ENCODE measurements around the gene SYCP2.

The SYCP2 gene

DNA sequence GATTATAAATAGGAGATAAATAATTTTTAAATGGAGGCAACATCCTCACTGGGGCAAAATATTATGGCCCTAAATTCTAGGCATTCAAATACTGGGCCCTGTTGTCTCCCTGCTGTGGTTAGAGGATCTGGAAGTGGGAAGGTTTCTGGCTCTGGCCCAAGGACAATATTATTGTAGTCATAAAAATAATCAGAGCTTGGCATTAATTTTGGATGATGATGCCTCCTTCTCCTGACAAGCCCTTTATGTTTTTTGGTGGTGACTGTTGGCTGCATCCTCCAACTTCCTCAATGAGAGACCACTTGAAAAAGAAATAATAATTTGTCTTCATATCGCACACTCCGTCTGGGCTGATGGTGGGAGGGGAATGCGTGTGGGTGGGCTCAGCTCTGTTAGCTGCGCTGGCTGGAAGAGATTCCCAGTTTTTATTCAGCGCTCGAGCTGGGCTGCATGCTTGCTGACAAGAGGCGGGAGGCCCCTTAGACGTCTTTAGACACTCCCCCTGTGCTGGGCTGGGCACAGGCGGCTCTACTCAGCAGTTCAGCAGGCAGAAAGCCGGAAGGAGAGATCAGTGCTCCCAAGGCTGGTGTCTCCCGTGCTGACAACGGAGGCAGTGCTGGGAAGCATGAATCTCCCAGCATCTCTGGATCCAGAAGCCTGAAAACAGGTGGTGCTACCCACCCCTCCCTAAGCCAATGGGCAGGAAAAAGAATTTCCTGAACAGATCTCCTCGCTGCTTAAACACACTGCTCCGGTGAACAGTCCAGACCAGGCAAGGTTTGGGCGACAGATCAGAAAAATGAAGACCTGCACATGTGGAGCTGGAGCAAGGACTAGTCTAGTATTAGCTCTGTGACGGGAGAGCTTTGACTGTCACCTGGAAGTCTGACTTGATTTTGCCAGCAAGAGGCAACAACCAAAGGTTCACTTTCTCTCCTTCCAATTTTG, 97.7 kb downstream of the SYCP2 start:
- DNase-seq (ENCODE audit: low read depth): peak; percentile 15

DNA sequence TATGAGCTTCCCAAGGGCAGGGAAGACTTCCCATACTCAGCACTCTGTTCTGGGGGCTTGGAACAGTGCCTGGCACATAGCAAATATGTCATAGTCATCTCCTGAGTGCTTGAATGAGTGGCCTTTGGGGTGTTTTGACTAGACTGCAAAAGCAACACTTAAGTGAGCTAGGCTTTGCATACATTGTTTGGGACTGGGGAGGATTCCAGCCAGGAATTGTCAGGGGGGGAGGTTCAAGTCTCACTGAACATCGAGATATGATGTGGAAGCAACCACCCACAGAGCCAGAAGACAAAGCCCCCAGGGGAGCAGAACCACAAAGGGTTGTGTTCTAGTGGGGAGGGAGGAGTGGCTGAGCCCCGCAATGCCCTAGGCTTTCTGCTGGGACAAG, 98.4 kb downstream of the SYCP2 start:
- DNase-seq (ENCODE audit: low read depth): no peak

DNA sequence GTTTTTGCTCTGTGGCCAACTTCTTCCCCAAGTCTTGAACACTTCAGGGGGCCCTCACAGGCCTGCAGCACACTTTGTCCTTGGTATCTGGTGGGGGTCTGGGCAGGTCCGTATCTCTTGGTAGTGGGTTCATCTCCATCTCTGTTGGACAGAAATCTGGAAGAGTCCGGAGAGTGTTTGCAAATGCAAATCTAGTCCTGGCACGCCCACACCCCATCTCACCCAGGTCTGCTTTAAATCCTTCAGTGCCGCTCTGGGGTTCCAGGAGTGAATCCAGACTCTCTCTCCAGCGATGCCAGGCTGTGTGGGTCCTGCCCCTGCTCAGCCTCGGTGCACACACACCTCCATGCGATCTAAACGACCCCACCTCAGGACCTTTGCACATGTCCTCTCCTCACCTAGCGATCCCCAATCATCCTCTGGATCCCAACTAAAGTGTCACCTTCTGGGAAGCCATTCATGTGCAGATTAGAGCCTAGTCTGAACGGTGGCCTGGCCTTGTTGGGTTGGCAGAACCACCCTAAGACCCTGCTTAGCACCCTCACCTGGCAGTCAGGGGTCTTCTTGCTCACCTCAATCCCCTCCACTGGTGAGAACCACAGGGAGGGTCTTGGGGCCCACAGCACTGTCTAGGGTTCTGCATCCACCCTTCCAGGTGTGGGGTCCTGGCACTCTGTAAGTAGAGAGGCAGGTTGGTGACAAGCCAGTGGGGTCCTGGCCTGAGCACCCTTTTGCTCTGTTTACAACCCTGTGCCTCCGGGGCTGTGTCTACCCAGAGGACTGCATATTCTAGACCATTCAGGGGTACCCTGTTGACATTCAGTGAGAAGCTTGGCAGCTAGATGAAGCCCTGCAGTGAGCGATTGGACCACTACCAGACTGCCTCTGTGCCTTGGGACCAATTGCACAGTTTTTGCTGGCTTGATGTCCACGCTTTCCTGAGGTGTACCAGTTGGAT, 100.8 kb downstream of the SYCP2 start:
- no peak for DNase-seq (ENCODE audit: low read depth)

DNA sequence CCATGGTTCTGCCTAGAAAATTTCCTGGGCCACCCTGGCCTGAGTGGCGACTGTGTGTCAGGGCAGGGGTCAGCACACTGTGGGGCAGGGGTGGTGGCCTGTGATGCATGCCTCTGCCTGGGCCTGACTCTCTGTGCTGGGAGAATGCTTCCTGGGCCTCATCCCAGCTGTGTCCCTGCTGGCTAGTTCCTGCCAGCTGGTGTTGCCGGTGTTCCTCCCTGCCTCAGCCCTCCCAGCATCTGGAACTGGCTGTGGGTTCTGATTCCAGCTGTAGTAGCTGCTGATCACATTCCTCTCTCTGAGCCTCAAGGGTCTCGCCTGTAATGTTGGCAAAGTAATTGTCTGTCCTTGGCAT, 101.5 kb downstream of the SYCP2 start:
- no peak for DNase-seq (ENCODE audit: low read depth)

DNA sequence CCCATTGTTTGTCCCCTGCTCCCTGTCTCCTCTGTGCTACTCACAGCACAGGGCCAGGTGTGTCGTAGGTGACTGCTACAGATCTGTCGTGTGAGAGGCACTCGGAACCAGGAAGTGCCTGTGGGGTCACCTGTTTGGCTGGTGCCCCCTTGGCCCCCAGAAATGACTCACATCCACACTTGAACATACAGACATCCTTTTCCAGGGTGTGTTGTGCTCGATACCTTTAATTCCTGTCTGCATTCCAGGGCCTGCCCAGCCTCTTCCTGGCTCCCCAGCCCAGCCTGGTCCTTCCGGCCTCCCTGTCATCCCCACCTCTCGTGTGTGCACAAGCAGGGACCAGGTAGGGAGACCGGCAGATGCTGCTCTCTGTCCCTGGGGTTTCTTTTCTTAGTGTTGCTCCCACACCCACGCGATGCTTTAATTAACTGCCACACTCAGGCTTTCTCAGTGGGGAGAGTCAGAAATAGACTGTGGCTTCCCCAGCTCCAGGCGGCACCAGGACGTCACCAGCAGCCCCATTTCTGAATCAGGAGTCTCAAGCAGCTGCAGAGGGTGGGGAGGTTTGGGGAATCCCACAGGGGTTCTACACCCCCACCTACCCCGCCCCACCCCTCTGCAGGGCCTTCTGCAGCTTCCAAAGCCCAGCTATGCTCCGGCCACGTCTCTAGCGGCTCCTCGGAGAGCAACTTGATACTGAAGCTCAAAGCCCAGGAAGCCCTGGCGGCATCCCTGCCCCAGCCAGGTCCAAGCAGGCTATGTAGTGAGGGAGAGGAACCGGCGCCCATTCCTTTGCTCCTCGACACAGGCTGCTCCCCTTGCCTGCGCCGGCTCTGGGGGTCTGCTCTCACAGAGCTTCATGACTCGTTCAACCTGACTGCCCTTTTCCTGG, 102.2 kb downstream of the SYCP2 start:
- DNase-seq (ENCODE audit: low read depth): no peak

DNA sequence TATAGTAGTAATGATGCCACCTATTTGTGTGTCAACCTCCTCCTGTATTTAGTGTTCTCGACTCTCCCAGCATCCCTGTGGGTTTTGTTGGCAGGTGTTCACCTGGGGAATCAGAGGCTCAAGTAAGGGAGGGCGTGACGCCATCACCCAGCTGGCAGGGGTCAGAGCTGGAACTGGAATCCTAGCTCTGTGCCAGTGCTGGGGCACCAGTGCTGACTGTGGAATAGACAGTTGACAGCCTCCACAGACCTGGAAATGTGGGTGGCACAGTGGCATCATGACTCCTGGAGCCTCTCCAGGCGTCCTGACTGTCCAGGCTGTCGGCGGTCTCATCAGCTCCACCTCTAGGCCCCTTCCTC, 102.8 kb downstream of the SYCP2 start:
- no peak for DNase-seq (ENCODE audit: low read depth)

DNA sequence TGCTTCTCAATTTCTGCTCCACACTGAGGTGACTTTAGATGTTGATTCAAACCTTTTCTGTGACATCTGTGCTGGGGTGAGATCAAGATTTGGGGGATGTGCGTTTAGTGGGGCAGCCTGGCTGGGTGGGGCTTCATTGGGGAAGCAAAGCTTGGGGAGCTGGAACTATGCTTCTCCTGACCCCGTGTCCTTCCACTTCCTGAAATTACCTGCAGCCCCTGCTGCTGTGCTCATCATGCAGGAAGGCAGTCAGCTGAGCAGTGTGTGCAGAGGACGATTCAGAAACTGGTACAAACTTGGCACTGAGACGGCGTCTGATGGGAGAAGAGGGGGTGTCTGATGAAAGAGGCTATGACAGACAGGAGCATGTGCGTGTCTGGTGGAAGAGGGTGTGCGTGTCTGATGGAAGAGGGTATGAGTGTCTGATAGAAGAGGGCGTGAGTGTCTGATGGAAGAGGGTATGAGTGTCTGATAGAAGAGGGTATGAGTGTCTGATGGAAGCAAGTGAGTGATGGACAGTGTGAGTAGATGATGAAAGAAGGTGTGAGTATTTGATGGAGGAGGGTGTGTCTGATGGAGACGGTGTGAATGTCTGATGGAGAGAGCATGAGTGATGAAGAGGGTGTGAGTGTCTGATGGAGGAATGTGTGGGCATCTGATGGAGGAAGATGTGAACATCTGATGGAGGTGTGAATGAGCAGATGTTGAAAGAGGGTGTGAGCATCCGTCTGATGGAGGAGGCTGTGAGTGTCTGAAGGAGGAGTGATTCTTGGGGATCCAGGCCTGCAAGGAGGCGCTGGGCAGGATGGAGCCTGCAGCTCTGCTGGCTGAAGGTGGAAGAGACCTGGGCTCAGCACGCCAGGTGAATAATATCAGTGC, 103.4 kb downstream of the SYCP2 start:
- DNase-seq (ENCODE audit: low read depth): no peak

DNA sequence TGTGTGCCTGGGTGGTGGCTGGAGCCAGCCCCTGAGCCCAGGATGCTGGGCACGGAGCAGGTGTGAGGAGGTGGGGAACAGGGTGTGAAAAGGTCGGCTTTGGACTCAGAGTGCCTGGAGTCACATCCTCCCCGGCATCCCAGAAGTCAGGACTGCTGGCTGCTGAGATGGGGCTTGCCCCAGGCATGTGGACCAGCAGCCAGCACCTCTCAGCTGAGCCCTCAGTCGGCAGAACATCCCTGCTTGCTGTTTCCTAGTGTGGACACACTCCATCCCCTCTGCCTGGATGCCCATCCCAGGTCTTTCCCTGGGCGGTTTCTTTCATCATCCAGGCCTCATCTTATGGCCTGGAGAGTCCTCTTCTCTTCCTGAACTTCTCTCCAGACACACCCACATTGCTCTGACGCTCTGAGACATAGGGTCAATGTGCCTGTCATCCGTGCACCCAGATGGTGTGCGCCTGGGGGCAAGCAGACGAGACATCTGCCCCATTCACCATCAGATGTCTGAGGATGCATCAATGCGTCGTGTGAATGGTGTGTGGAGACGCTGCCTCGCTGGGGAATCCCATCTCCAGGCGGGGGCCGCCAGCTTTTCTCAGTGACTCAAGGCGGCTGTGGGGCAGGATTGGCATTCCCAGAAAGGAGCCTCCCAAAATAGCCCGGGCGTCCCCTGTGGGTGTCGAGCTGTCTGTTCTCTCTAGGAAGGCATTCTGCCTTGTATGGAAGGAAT, 104.2 kb downstream of the SYCP2 start:
- no peak for DNase-seq (ENCODE audit: low read depth)

DNA sequence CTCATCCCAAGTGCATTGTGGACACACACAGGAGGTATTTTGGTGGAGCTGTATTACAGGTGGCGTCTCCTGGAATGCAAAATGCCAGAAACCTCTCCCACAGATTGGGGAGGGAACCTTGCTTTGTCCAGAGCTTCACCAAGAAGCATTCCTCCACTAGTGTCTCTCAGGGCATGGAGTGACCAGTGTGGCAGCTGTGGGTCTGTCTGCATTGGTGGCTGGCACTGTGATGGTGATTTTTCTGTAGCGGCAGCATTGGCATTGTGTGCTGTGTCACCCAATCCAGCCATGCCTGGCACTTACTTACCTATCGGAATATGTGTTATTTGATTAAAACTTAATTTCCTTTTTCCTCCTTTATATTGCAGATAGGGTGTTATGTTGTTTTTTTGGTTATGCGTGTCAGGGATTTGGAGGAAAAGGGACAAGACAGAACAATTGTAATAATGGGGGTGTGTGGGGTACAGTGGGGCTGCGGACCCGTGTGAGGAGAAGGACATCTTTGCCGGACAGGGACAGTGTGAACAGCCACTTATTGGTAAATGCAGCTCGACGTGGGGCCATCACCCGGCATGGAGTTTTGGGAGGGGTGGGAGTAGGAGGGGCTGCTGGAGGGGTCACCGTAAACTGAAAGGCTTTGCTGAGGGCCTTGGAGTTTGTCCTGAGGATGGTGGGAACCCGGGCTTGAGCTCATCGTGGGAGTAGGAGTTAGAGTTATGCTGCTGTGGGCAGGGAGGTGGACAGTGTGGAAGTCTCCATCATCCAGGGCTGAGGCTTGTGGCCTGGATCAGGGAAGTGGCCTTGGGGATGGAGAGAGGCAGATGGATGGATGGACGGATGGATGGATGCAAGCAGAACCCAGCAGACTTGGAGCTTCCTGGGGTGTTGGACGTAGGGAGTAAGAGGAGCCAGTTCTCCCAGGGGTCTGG, 105.0 kb downstream of the SYCP2 start:
- DNase-seq (ENCODE audit: low read depth): no peak

DNA sequence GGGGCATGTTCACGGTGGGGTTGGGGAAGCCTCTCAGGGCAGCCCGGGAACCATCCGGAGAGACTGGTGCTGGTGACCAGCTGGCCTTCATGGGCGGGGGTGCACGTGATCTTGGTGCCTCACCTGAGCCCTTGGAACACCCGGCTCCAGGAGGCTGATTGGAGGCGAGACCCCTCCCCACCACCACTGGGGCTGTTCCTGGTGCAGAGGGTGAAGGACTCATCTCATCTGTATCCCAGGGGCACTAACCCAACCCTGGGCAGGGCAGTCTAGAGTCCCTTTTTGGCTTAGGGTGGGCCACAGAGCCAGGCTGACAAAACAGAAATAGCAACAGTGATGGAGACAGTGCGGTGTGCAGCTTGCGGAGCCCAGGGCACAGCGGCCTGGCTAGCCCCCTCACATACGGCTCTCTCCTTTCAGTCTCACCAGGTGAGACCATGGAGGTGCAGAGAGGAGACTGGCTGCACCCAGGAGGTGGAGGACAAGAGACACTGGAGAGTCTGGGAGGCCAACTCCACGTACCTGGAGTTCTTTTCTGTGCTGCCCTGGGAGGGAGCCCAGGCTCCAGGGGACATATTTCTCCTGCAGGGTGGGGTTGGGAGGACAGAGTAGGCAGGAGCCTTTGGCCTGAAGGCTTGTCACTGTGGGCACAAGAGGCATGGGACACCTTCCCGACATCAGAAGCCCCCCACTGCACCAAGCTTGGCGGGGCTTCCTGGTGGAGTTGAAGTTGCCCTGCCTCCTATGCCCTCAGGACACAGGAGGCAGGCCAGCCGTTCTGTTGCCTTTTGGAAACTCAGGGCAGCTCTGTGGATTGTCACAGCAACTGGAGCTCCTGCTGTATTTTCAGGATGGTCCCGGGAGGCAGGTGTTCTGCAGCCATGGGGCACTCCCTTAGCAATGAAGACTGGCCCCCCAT, 106.0 kb downstream of the SYCP2 start:
- no peak for DNase-seq (ENCODE audit: low read depth)

DNA sequence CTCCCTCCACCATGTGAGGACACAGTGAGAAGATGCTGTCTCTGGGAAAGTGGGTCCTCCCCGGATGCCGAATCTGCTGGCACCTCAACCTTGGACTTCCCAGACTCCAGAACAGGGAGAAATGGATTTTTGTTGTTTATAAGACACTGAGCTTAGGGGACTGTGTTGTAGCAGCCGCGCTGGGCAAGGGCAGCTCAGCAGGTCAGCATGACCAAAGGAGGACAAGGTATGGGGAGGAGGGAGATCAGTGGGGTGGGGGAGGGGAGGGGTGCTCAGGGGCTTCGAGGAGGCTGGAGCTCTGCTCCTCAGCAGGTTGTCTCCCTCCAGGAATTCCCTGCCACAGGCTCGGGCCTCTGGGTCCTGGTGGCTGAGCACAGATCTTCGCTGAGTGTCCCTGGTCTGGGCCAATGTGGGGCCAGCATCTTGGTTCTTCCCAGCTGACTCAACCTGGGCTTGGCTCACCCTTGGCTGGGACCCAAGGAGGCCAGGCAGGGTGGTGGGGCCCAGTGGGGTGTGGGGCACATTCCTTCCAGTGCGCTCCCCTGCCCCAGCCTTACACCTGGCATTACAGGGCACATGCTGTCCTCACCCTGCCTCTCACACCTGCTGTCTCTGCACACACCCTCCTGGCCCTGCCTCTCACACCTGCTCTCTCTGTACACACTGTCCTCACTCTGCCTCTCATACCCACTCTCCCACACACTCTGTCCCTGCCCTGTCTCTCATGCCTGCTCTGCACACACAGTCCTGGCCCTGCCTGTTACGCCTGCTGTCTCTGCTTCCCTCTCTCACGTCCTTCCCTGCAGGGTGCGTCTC, 107.3 kb downstream of the SYCP2 start:
- no peak for DNase-seq (ENCODE audit: low read depth)

DNA sequence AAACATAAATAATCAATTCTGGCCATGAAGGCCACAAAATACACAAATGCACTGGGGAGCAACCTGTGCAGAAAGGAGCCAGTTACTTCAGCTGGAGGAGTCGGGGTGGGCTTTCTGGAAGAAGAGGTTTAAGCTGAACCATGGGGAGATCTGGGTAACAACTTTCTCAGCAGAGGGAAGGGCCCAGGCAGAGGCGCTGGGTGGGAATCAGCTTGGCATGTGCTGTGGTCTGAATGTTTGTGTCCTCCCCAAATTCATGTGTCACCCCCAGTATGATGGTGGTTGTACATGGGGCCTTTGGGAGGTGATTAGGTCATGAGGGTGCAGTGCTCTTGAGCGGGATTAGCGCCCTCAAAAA, 107.9 kb downstream of the SYCP2 start:
- no peak for DNase-seq (ENCODE audit: low read depth)

DNA sequence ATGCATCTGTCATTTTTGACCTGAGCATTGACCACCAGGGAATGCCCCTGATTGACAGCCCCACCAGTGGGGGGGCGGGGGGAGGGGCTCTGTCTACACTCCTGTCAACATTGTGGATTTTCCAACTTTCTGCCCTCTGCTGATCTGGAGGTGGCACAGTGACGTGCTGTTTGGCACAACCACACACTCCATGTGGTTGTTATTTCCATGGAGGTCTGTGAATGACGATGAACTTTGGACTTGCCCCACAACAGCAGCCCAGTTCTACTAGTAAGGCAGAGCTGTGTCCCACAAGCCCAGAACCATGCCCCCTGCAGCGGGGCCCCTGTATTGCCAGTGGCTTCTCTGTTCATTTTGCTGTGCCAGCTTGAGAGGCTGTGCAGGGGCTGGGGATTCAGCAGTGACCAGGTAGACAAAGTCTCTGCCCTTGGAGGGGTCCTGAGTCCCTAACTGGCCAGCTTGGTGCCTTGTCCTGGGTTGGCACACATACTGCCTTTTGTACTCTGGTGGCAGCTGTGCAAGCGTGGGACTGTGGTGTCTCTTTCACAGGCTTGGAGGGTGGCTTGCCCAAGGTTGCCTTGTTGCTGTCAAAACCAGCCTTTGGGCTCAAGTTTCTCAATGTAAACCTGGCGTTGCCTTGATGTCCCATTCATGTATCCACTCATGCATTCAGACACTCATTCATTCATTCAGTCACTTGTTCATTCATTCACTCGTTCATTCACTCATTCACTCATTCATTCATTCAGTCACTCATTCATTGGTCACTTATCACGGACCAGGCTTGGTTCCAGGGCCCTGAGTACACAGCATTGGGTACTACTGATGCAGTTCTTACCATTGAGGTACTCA, 108.5 kb downstream of the SYCP2 start:
- no peak for DNase-seq (ENCODE audit: low read depth)

DNA sequence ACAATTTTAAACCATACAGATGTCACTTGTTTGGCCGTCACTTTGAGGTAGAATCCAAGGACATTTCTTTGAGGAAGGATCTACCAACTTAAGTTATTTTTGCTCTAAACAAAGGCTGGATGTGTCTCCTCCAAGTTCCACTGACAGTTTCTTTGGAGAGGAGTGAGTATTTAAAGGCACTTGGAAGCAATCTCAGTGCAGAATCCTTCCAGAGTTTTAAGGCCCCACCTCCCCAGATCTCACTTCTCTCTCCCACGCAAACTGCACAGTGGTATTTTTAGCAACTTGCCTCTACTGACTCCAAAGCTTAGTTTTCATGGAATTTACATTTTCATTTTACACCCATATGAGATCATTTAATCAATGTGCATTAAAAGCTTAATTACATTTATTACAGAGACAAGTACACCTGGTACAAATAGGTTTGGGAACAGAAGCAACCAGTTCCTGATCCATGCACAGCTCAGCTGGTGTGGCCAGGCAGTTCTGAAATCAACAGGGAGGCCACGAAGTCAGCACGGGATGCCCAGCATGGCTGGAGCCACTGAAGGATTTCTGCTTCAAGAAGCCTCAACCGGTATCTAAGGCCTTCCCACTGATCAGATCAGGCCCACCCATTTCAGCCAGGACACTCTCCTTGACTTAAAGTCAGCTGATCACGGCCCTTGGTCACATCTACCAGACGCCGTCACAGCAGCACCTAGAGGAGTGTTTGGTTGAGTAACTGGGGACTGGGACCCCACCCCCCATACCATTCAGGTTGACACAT, 109.8 kb downstream of the SYCP2 start:
- DNase-seq (ENCODE audit: low read depth): no peak

DNA sequence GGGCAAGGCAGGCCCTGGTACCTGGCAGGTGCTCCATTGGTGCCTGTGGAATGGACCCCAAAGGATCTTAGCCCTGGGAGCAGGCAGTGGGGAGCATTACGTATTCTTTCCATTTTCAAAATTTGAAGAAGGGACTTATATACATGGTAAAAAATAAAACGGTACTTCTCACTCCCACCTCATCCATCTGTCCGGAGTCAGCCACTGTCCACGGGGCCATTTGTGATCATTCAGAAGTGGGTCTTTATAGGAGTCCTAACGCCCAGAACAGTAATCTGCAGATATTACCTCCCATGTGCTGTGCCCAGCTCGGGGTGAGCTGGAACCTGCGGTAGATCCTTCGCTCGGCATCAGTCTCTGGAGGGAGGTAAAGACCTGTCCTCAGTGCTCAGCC, 110.4 kb downstream of the SYCP2 start:
- DNase-seq (ENCODE audit: low read depth): no peak

All from fibroblast of gingiva (primary cell).